ENCODE measurements around the gene MUC5B.

Gene MUC5B

GRCh38 chr11:1305063-1305495 is 82.2 kb downstream of the MUC5B start:
- Histone ChIP-seq H3K27ac (ENCODE audit: low read depth, low read length, poor library complexity, severe bottlenecking) (no peak overlapping the region), H2AFZ (ENCODE audit: low read length) (no peak overlapping the region), H3K4me1 (ENCODE audit: insufficient read depth, low read length, severe bottlenecking) (peaks cover 27% of the 10 kb centered on the region), H3K27me3 (ENCODE audit: insufficient read depth, low read length) (no peaks in the 10 kb centered on the region), H3F3A (ENCODE audit: insufficient read depth, low read length) (no peaks in the 10 kb centered on the region), H3K36me3 (ENCODE audit: insufficient read depth, low read length) (0 out of 2 replicates have a peak, but pooled peaks cover 4% of the 10 kb centered on the region), H3K4me3 (ENCODE audit: low read depth, low read length, poor library complexity, severe bottlenecking) (no peak overlapping the region), H3K9me3 (ENCODE audit: low read length) (no peaks in the 10 kb centered on the region), H3K9ac (ENCODE audit: low read length) (no peak overlapping the region), H4K20me1 (ENCODE audit: insufficient read depth, low read length) (no peaks in the 10 kb centered on the region), H3K9me2 (ENCODE audit: low read depth, low read length) (no peaks in the 10 kb centered on the region), H3K4me2 (ENCODE audit: low read length) (no peak overlapping the region), H3K79me2 (ENCODE audit: insufficient read depth, low read length) (no peaks in the 10 kb centered on the region; the same call in 1 of the 2 replicates)
- TF ChIP-seq CTCF (IDR thresholded peaks at IDR 0.05; ENCODE audit: low read length) (no peak), EZH2 (IDR thresholded peaks at IDR 0.05; ENCODE audit: borderline replicate concordance, low read length) (no peak)

- no peaks in the 10 kb centered on the region; the same call in 1 of the 2 replicates for H3K79me2 ChIP-seq (ENCODE audit: insufficient read depth, low read length)
- H3K4me2 ChIP-seq (ENCODE audit: low read length), result no peak overlapping the region
- H3K9me3 ChIP-seq (ENCODE audit: low read length), result no peaks in the 10 kb centered on the region
These were observed 82.7 kb downstream of the MUC5B start for GRCh38 chr11:1305501-1306056.

GRCh38 chr11:1306186-1307162 is 83.6 kb downstream of the MUC5B start:
- Histone ChIP-seq H4K20me1 (ENCODE audit: insufficient read depth, low read length) (no peaks in the 10 kb centered on the region), H3K9me2 (ENCODE audit: low read depth, low read length) (no peaks in the 10 kb centered on the region), H3K4me3 (ENCODE audit: low read depth, low read length, poor library complexity, severe bottlenecking) (peak overlapping the region; percentile 70), H3K79me2 (ENCODE audit: insufficient read depth, low read length) (no peaks in the 10 kb centered on the region; the same call in 1 of the 2 replicates), H3F3A (ENCODE audit: insufficient read depth, low read length) (no peaks in the 10 kb centered on the region), H2AFZ (ENCODE audit: low read length) (no peak overlapping the region), H3K36me3 (ENCODE audit: insufficient read depth, low read length) (peaks cover 4% of the 10 kb centered on the region; the same call in 1 of the 2 replicates), H3K27me3 (ENCODE audit: insufficient read depth, low read length) (no peaks in the 10 kb centered on the region), H3K9ac (ENCODE audit: low read length) (peak overlapping the region; percentile 40; the same call in 1 of the 2 replicates), H3K4me1 (ENCODE audit: insufficient read depth, low read length, severe bottlenecking) (peaks cover 41% of the 10 kb centered on the region), H3K9me3 (ENCODE audit: low read length) (no peaks in the 10 kb centered on the region; the same call in 1 of the 2 replicates), H3K4me2 (ENCODE audit: low read length) (peak overlapping the region; percentile 78), H3K27ac (ENCODE audit: low read depth, low read length, poor library complexity, severe bottlenecking) (no peak overlapping the region)
- no peak for TF ChIP-seq CTCF (IDR thresholded peaks at IDR 0.05; ENCODE audit: low read length)
- TF ChIP-seq EZH2 (IDR thresholded peaks at IDR 0.05; ENCODE audit: borderline replicate concordance, low read length), result no peak

More at GRCh38 chr11:1305501-1306056, 82.7 kb downstream of the MUC5B start:
- Histone ChIP-seq H3K36me3 (ENCODE audit: insufficient read depth, low read length) (0 out of 2 replicates have a peak, but pooled peaks cover 4% of the 10 kb centered on the region), H3K9me2 (ENCODE audit: low read depth, low read length) (no peaks in the 10 kb centered on the region), H4K20me1 (ENCODE audit: insufficient read depth, low read length) (no peaks in the 10 kb centered on the region), H3K4me3 (ENCODE audit: low read depth, low read length, poor library complexity, severe bottlenecking) (no peak overlapping the region), H3K4me1 (ENCODE audit: insufficient read depth, low read length, severe bottlenecking) (peaks cover 32% of the 10 kb centered on the region), H3K9ac (ENCODE audit: low read length) (no peak overlapping the region), H3K27me3 (ENCODE audit: insufficient read depth, low read length) (no peaks in the 10 kb centered on the region), H3F3A (ENCODE audit: insufficient read depth, low read length) (no peaks in the 10 kb centered on the region), H3K27ac (ENCODE audit: low read depth, low read length, poor library complexity, severe bottlenecking) (no peak overlapping the region), H2AFZ (ENCODE audit: low read length) (no peak overlapping the region)
- TF ChIP-seq CTCF (IDR thresholded peaks at IDR 0.05; ENCODE audit: low read length) (no peak), EZH2 (IDR thresholded peaks at IDR 0.05; ENCODE audit: borderline replicate concordance, low read length) (no peak)

Data from OCI-LY1 (cell line).